ENCODE results near the gene LIF. TPM values are rescaled to one million over a fixed set of nuclear protein-coding genes. Genes with fewer than 3 reads are reported as not detected.

Gene LIF
- total RNA-seq, 2 donors from 2014 or later = 0.31 to 0.77 TPM

DNA sequence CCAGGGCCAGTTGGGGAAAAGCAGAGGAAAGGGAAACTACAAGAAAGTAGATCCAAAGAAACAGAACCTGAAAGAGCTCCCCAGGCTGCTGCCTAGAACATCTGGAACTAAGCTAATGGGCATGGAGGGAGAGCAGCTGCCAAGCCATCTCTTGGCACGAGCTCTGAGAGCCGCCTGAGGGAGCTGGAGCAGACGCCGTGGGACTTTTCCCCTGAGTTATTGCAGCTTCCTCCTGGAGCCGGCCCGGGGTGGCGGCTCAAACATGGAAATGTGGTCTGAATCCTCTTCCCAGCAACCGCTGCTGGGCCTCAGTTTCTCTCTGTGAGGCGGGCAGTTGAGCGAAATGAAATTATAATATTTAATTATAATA is 41.8 kb downstream of the LIF start:
- peaks cover 14% of the 10 kb centered on the region for H3K27me3 Mint-ChIP-seq (ENCODE audit: insufficient read depth)
- H3K9ac ChIP-seq (ENCODE audit: extremely low read depth, low read length, poor library complexity, severe bottlenecking) = no peak overlapping the region
- H3K4me3 ChIP-seq (ENCODE audit: low read length) = no peak overlapping the region
- H3K27me3 ChIP-seq (ENCODE audit: control insufficient read depth, insufficient read depth, low read length, poor library complexity, severe bottlenecking) = no peaks in the 10 kb centered on the region
- H3K27ac ChIP-seq (ENCODE audit: low read depth, low read length) = no peak overlapping the region
- peaks cover 2% of the 10 kb centered on the region for H3K9me3 Mint-ChIP-seq
- TF ChIP-seq, protein P1, sequence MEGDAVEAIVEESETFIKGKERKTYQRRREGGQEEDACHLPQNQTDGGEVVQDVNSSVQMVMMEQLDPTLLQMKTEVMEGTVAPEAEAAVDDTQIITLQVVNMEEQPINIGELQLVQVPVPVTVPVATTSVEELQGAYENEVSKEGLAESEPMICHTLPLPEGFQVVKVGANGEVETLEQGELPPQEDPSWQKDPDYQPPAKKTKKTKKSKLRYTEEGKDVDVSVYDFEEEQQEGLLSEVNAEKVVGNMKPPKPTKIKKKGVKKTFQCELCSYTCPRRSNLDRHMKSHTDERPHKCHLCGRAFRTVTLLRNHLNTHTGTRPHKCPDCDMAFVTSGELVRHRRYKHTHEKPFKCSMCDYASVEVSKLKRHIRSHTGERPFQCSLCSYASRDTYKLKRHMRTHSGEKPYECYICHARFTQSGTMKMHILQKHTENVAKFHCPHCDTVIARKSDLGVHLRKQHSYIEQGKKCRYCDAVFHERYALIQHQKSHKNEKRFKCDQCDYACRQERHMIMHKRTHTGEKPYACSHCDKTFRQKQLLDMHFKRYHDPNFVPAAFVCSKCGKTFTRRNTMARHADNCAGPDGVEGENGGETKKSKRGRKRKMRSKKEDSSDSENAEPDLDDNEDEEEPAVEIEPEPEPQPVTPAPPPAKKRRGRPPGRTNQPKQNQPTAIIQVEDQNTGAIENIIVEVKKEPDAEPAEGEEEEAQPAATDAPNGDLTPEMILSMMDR (conservative IDR thresholded peaks at IDR 0.05) = no peak
- no peaks in the 10 kb centered on the region for H3K9me3 ChIP-seq (ENCODE audit: control insufficient read depth, low read length)
- H3K4me1 ChIP-seq (ENCODE audit: control insufficient read depth, insufficient read depth, low read length) = no peaks in the 10 kb centered on the region
- H3K36me3 Mint-ChIP-seq (ENCODE audit: low read depth) = no peaks in the 10 kb centered on the region
- WGBS, 2 experiments (ENCODE audit: insufficient coverage in 1 of 2, insufficient read length in 1 of 2) = 91 to 100% methylated on average over 3 to 10 of the region's 10 CpGs
- H3K36me3 ChIP-seq (ENCODE audit: control insufficient read depth, insufficient read depth, low read length) = no peaks in the 10 kb centered on the region
- H3K4me1 Mint-ChIP-seq = peaks cover 14% of the 10 kb centered on the region
- H3K4me3 Mint-ChIP-seq = no peak overlapping the region
- DNase-seq = no peak
- H3K27ac Mint-ChIP-seq = no peak overlapping the region

DNA sequence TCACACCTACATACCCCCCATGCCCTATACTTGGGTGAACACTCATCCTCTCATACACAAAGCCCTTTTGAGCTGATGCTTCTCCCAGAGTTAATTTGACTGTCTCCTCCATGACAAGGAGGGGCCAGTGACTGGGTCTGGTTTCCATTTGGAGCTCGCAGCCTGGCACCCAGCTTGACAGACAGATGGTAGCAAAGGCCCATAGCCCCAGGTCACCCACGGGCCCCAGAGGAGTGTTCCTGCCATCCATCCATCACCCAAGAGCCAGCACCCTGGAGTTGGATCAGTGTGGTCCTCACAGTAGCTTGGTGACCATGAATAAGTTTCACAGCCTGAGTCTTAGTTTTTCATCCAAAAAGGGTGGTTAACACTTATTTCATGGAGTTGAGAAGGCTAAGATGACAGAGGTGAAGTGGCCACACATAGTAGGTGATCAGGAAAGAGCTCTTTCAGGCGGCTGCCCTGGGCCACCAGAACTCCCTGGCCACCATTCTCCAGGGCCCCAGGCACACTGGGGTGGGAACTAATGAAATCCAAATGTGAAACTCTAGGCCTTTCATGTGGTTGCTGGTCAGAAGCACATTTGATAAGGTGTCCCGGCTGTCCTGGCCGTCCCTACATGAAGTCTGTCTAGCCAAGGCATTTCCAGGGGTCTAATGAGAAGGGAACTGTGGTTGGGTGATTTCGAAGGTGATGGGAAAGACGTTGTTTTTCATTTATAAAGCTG is 42.4 kb downstream of the LIF start:
- H3K4me1 Mint-ChIP-seq = peaks cover 14% of the 10 kb centered on the region
- H3K9me3 ChIP-seq (ENCODE audit: control insufficient read depth, low read length) = no peaks in the 10 kb centered on the region
- no peak for DNase-seq
- no peak overlapping the region for H3K4me3 ChIP-seq (ENCODE audit: low read length)
- H3K9me3 Mint-ChIP-seq = peaks cover 2% of the 10 kb centered on the region
- H3K27me3 Mint-ChIP-seq (ENCODE audit: insufficient read depth) = peaks cover 12% of the 10 kb centered on the region
- no peak overlapping the region for H3K4me3 Mint-ChIP-seq
- TF ChIP-seq, protein P1 (conservative IDR thresholded peaks at IDR 0.05) = no peak
- H3K27ac Mint-ChIP-seq = no peak overlapping the region
- H3K9ac ChIP-seq (ENCODE audit: extremely low read depth, low read length, poor library complexity, severe bottlenecking) = no peak overlapping the region
- no peak overlapping the region for H3K27ac ChIP-seq (ENCODE audit: low read depth, low read length)
- no peaks in the 10 kb centered on the region for H3K27me3 ChIP-seq (ENCODE audit: control insufficient read depth, insufficient read depth, low read length, poor library complexity, severe bottlenecking)
- no peaks in the 10 kb centered on the region for H3K36me3 ChIP-seq (ENCODE audit: control insufficient read depth, insufficient read depth, low read length)
- H3K36me3 Mint-ChIP-seq (ENCODE audit: low read depth) = no peaks in the 10 kb centered on the region
- no peaks in the 10 kb centered on the region for H3K4me1 ChIP-seq (ENCODE audit: control insufficient read depth, insufficient read depth, low read length)
- 89 to 97% methylated on average over 5 to 7 of the region's 7 CpGs for WGBS, 2 experiments (ENCODE audit: insufficient coverage in 1 of 2, insufficient read length in 1 of 2)

DNA sequence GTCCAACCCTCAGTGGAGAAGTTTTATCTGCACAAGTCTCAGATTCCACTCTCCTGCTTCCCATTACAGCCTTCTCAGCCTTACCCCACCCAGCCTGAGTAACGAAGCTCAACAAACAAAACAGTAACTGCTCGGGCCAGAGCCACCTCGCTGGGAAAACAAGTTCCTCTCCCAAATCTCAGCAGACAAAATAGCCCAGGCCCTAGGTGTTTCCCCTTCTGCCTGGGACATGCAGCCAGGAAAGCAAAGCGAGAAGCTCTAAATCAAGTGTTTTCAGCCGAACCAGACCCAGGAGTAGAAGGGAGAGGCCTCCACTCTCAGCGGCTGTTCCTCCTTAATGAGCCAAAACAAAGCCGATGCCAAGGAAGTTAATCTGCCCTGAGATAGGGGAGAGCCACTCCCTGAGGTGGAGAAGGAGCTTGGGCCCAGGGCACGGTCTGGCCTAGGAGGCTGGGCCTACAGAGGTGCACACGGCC is 44.0 kb downstream of the LIF start:
- Mint-ChIP-seq H3K27ac (peak overlapping the region; percentile 94), H3K27me3 (ENCODE audit: insufficient read depth) (peaks cover 7% of the 10 kb centered on the region), H3K4me1 (peaks cover 11% of the 10 kb centered on the region), H3K36me3 (ENCODE audit: low read depth) (no peaks in the 10 kb centered on the region), H3K4me3 (no peak overlapping the region), H3K9me3 (peaks cover 2% of the 10 kb centered on the region)
- H3K9ac ChIP-seq (ENCODE audit: extremely low read depth, low read length, poor library complexity, severe bottlenecking) = no peak overlapping the region
- no peak overlapping the region for H3K27ac ChIP-seq (ENCODE audit: low read depth, low read length)
- H3K36me3 ChIP-seq (ENCODE audit: control insufficient read depth, insufficient read depth, low read length) = no peaks in the 10 kb centered on the region
- no peak for DNase-seq
- TF ChIP-seq, protein P1 (conservative IDR thresholded peaks at IDR 0.05) = no peak
- no peak overlapping the region for H3K4me3 ChIP-seq (ENCODE audit: low read length)
- 81 to 82% methylated on average over 7 to 9 of the region's 9 CpGs for WGBS, 2 experiments (ENCODE audit: insufficient coverage in 1 of 2, insufficient read length in 1 of 2)
- H3K9me3 ChIP-seq (ENCODE audit: control insufficient read depth, low read length) = no peaks in the 10 kb centered on the region
- H3K27me3 ChIP-seq (ENCODE audit: control insufficient read depth, insufficient read depth, low read length, poor library complexity, severe bottlenecking) = no peaks in the 10 kb centered on the region
- no peaks in the 10 kb centered on the region for H3K4me1 ChIP-seq (ENCODE audit: control insufficient read depth, insufficient read depth, low read length)

Measured in endodermal cell (in vitro differentiated cells).